MG63 (cell line): ENCODE measurements around the gene STXBP5L. TPM values are rescaled to one million over a fixed set of nuclear protein-coding genes. Genes with fewer than 3 reads are reported as not detected.
"Not testable (repeated sequence)": the region's sequence is repeated elsewhere in the genome, so short reads cannot be mapped to it uniquely, and the experiment has no call there.

Experiments
- DNase-seq: peaks from one replicate; pipeline ENCODE4 v3.0.0-alpha.2; 2020
- H3K27me3 ChIP-seq: fragments of 250-450 bp; sonication (Bioruptor Pico); 2 replicates; pipeline ENCODE4 v1.5.1; 2020; ENCODE audit warnings: mild to moderate bottlenecking, moderate library complexity
- H3K36me3 ChIP-seq: fragments of 250-450 bp; sonication (Bioruptor Pico); 2 replicates; pipeline ENCODE4 v1.5.1; 2020; ENCODE audit warnings: mild to moderate bottlenecking, moderate library complexity
- H3K4me3 ChIP-seq: fragments of 250-450 bp; sonication (Bioruptor Pico); 2 replicates; pipeline ENCODE4 v1.5.1; 2020; ENCODE audit warnings: mild to moderate bottlenecking, moderate library complexity
- H3K9me3 ChIP-seq: fragments of 250-450 bp; sonication (Bioruptor Pico); 2 replicates; pipeline ENCODE4 v1.5.1; 2020; ENCODE audit warnings: mild to moderate bottlenecking, moderate library complexity
- total RNA-seq: library from RNA; depleted of rRNA; stranded (reverse); fragments of >200 nt; shearing (Covaris generic); gene quantifications from 2 replicates; pipeline ENCODE4 v1.2.3, GENCODE V29; 2014; ENCODE audit warnings: low replicate concordance

Gene STXBP5L
- total RNA-seq, 1 experiment from 2014 or later, result not detected

- Histone ChIP-seq H3K4me3 (no peak overlapping the region), H3K9me3 (no peaks in the 10 kb centered on the region), H3K36me3 (no peaks in the 10 kb centered on the region), H3K27me3 (no peaks in the 10 kb centered on the region)
- no peak for DNase-seq
These were observed 74.8 kb downstream of the STXBP5L start for GRCh38 chr3:120982608-120983320.

- Histone ChIP-seq H3K36me3 (no peaks in the 10 kb centered on the region), H3K27me3 (no peaks in the 10 kb centered on the region), H3K4me3 (no peak overlapping the region), H3K9me3 (no peaks in the 10 kb centered on the region)
- no peak for DNase-seq
These were observed 75.3 kb downstream of the STXBP5L start for GRCh38 chr3:120983321-120983665.

- no peaks in the 10 kb centered on the region for H3K36me3 ChIP-seq
- no peaks in the 10 kb centered on the region for H3K9me3 ChIP-seq
- no peak overlapping the region for H3K4me3 ChIP-seq
- H3K27me3 ChIP-seq, result no peaks in the 10 kb centered on the region
- no peak for DNase-seq
These were observed 75.8 kb downstream of the STXBP5L start for GRCh38 chr3:120983841-120984240.

- H3K27me3 ChIP-seq, result no peaks in the 10 kb centered on the region
- DNase-seq, result no peak
These were observed 77.2 kb downstream of the STXBP5L start for GRCh38 chr3:120985242-120985641.

GRCh38 chr3:120988994-120989393 is 81.0 kb downstream of the STXBP5L start:
- no peak overlapping the region for H3K4me3 ChIP-seq
- no peaks in the 10 kb centered on the region for H3K9me3 ChIP-seq
- H3K27me3 ChIP-seq, result peaks cover 9% of the 10 kb centered on the region
- no peak for DNase-seq
- no peaks in the 10 kb centered on the region for H3K36me3 ChIP-seq

More at GRCh38 chr3:120985242-120985641, 77.2 kb downstream of the STXBP5L start:
- Histone ChIP-seq H3K4me3 (no peak overlapping the region), H3K36me3 (no peaks in the 10 kb centered on the region), H3K9me3 (no peaks in the 10 kb centered on the region)

- Histone ChIP-seq H3K27me3 (peaks cover 2% of the 10 kb centered on the region), H3K9me3 (peaks cover under 1% of the 10 kb centered on the region), H3K4me3 (no peak overlapping the region), H3K36me3 (no peaks in the 10 kb centered on the region)
- no peak for DNase-seq
These were observed 110.9 kb downstream of the STXBP5L start for GRCh38 chr3:121018917-121019321.

GRCh38 chr3:121063628-121064027 is 155.6 kb downstream of the STXBP5L start:
- Histone ChIP-seq H3K4me3 (no peak overlapping the region), H3K9me3 (no peaks in the 10 kb centered on the region; the same call in 1 of the 2 replicates)
- no peak for DNase-seq

GRCh38 chr3:121064121-121064520 is 156.1 kb downstream of the STXBP5L start:
- no peak for DNase-seq
- H3K36me3 ChIP-seq, result no peaks in the 10 kb centered on the region
- no peaks in the 10 kb centered on the region; the same call in 1 of the 2 replicates for H3K9me3 ChIP-seq
- H3K27me3 ChIP-seq, result no peaks in the 10 kb centered on the region
- no peak overlapping the region for H3K4me3 ChIP-seq

More at GRCh38 chr3:121063628-121064027, 155.6 kb downstream of the STXBP5L start:
- Histone ChIP-seq H3K27me3 (no peaks in the 10 kb centered on the region), H3K36me3 (no peaks in the 10 kb centered on the region)

- no peaks in the 10 kb centered on the region for H3K36me3 ChIP-seq
- no peaks in the 10 kb centered on the region for H3K9me3 ChIP-seq
- H3K4me3 ChIP-seq, result no peak overlapping the region
- DNase-seq, result peak; percentile 41
- H3K27me3 ChIP-seq, result no peaks in the 10 kb centered on the region
These were observed 164.1 kb downstream of the STXBP5L start for GRCh38 chr3:121072133-121072532.

- H3K27me3 ChIP-seq, result no peaks in the 10 kb centered on the region
- DNase-seq, result no peak
- H3K4me3 ChIP-seq, result no peak overlapping the region
- H3K36me3 ChIP-seq, result no peaks in the 10 kb centered on the region
- no peaks in the 10 kb centered on the region for H3K9me3 ChIP-seq
These were observed 165.0 kb downstream of the STXBP5L start for GRCh38 chr3:121073011-121073410.

- H3K4me3 ChIP-seq, result no peak overlapping the region
- no peaks in the 10 kb centered on the region for H3K36me3 ChIP-seq
- H3K27me3 ChIP-seq, result no peaks in the 10 kb centered on the region
- DNase-seq, result no peak
- no peaks in the 10 kb centered on the region for H3K9me3 ChIP-seq
These were observed 167.2 kb downstream of the STXBP5L start for GRCh38 chr3:121075191-121075590.

- H3K36me3 ChIP-seq, H3K9me3 ChIP-seq, H3K4me3 ChIP-seq, H3K27me3 ChIP-seq, DNase-seq: not testable (repeated sequence)
These were observed 170.5 kb downstream of the STXBP5L start for GRCh38 chr3:121078378-121079101.

GRCh38 chr3:121096953-121097352 is 188.9 kb downstream of the STXBP5L start:
- no peak for DNase-seq
- Histone ChIP-seq H3K4me3 (no peak overlapping the region), H3K27me3 (no peaks in the 10 kb centered on the region), H3K9me3 (no peaks in the 10 kb centered on the region), H3K36me3 (no peaks in the 10 kb centered on the region)

- H3K27me3 ChIP-seq, H3K4me3 ChIP-seq, H3K9me3 ChIP-seq, H3K36me3 ChIP-seq, DNase-seq: not testable (repeated sequence)
These were observed 203.1 kb downstream of the STXBP5L start for GRCh38 chr3:121111086-121111485.

GRCh38 chr3:121111914-121112612 is 204.1 kb downstream of the STXBP5L start:
- no peak for DNase-seq
- no peaks in the 10 kb centered on the region for H3K9me3 ChIP-seq
- no peaks in the 10 kb centered on the region for H3K36me3 ChIP-seq
- no peak overlapping the region for H3K4me3 ChIP-seq
- H3K27me3 ChIP-seq, result no peaks in the 10 kb centered on the region; the same call in 1 of the 2 replicates

- no peak for DNase-seq
- Histone ChIP-seq H3K4me3 (no peak overlapping the region), H3K36me3 (no peaks in the 10 kb centered on the region), H3K27me3 (peaks cover 5% of the 10 kb centered on the region; the same call in 1 of the 2 replicates), H3K9me3 (no peaks in the 10 kb centered on the region; the same call in 1 of the 2 replicates)
These were observed 218.2 kb downstream of the STXBP5L start for GRCh38 chr3:121126033-121126706.

GRCh38 chr3:121126707-121127035 is 218.7 kb downstream of the STXBP5L start:
- no peak for DNase-seq
- no peak overlapping the region for H3K4me3 ChIP-seq
- H3K9me3 ChIP-seq, result no peaks in the 10 kb centered on the region; the same call in 1 of the 2 replicates
- H3K36me3 ChIP-seq, result no peaks in the 10 kb centered on the region
- peaks cover 5% of the 10 kb centered on the region; the same call in 1 of the 2 replicates for H3K27me3 ChIP-seq
